HCT116 (cell line): ENCODE data around the gene PML. TPM values are rescaled to one million over a fixed set of nuclear protein-coding genes. Genes with fewer than 3 reads are reported as not detected.
"Not testable (repeated sequence)": the region's sequence is repeated elsewhere in the genome, so short reads cannot be mapped to it uniquely, and the experiment has no call there.

ENCODE experiments used
- ATAC-seq: fragments of 200-7000 bp; cut with Tn5 transposase; 2 replicates; pipeline ENCODE4 v1.9.1; 2020; ENCODE audit warnings: mild to moderate bottlenecking, moderate library complexity
- BruUV-seq: library from RNA; stranded (reverse); fragments of 400-500 nt; replicated peaks from 2 replicates; lab custom pipeline; 2021; lab: Mats Ljungman, UMichigan
- CTCF ChIA-PET: fragments of 300-600 bp; sonication (Branson Sonifier 250); formaldehyde crosslinking; loops from one replicate; lab custom pipeline; 2021; ENCODE audit warnings: antibody characterized with exemption; lab: Charles Lee
- POLR2A ChIA-PET: fragments of 300-600, 350-600 bp; sonication (Branson Sonifier 250); formaldehyde crosslinking; loops from one replicate; lab custom pipeline; 2021; ENCODE audit warnings: antibody characterized with exemption; lab: Charles Lee
- RAD21 ChIA-PET, 2 experiments: fragments of 300-600 bp; sonication (Branson Sonifier 250); formaldehyde crosslinking; loops; one replicate each; lab custom pipeline; 2023; ENCODE audit warnings: low total read pairs in 2 of 2; ENCODE audit not compliant: uncharacterized antibody in 2 of 2, unreplicated experiment in 2 of 2, low non-redundant PET in 1 of 2; lab: Charles Lee
- DNase-seq: peaks from one replicate; pipeline ENCODE4 v3.0.0-alpha.2; 2010; ENCODE audit warnings: low read depth, low spot score
- H2AFZ ChIP-seq: fragments of 200-600 bp; shearing (Covaris generic), sonication (generic); 2 replicates; pipeline ENCODE4 v1.6.1; 2017; ENCODE audit warnings: low read depth, mixed run types, mixed read lengths, antibody characterized with exemption, low read length; ENCODE audit not compliant: poor library complexity, severe bottlenecking
- H3K27ac ChIP-seq: 2 replicates; pipeline ENCODE4 v1.5.1; 2012; ENCODE audit warnings: low read depth, low read length
- H3K27me3 ChIP-seq: fragments of 200-600 bp; sonication (generic); 2 replicates; pipeline ENCODE4 v1.6.1; 2016; ENCODE audit warnings: mixed run types, low read length, mixed read lengths; ENCODE audit not compliant: insufficient read depth
- H3K36me3 ChIP-seq, 2 experiments: fragments of 200-500 bp in 1 of 2; fragments of 200-600 bp in 1 of 2; sonication (Bioruptor generic) in 1 of 2; sonication (generic) in 1 of 2; 2 replicates each; pipeline versions ENCODE4 v1.5.1 to v1.6.1; 2014 to 2016; ENCODE audit warnings: low read length in 2 of 2, inconsistent platforms in 1 of 2, mixed read lengths in 1 of 2, mixed run types in 1 of 2; ENCODE audit not compliant: insufficient read depth in 2 of 2, control insufficient read depth in 1 of 2
- H3K4me1 ChIP-seq, 2 experiments: fragments of 200-600 bp in 1 of 2; sonication (generic) in 1 of 2; 2 replicates each; pipeline versions ENCODE4 v1.5.1 to v1.6.1; 2012 to 2017; ENCODE audit warnings: low read length in 2 of 2, inconsistent platforms in 1 of 2, mild to moderate bottlenecking in 1 of 2, mixed read lengths in 1 of 2, mixed run types in 1 of 2, moderate library complexity in 1 of 2; ENCODE audit not compliant: insufficient read depth in 2 of 2, control insufficient read depth in 1 of 2
- H3K4me2 ChIP-seq: fragments of 200-600 bp; sonication (generic); 2 replicates; pipeline ENCODE4 v1.6.1; 2017; ENCODE audit warnings: mixed run types, low read length, mixed read lengths
- H3K4me3 ChIP-seq, 2 experiments: fragments of 200-600 bp in 1 of 2; sonication (generic) in 1 of 2; replicated peaks in 1 of 2; 2 replicates each; pipeline ENCODE4 v1.5.1; 2011 to 2016; ENCODE audit warnings: low read length in 2 of 2, control low read depth in 1 of 2, low read depth in 1 of 2, mild to moderate bottlenecking in 1 of 2, mixed read lengths in 1 of 2, mixed run types in 1 of 2
- H3K79me2 ChIP-seq: fragments of 200-600 bp; sonication (generic); 2 replicates; pipeline ENCODE4 v1.6.1; 2017; ENCODE audit warnings: mild to moderate bottlenecking, mixed run types, low read length, moderate library complexity, mixed read lengths; ENCODE audit not compliant: insufficient read depth
- H3K9ac ChIP-seq: fragments of 200-600 bp; sonication (generic); 2 replicates; pipeline ENCODE4 v1.6.1; 2016; ENCODE audit warnings: low read length, mixed read lengths
- H3K9me2 ChIP-seq: fragments of 200-600 bp; sonication (generic), shearing (Covaris generic); 2 replicates; pipeline ENCODE4 v1.6.1; 2017; ENCODE audit warnings: mixed run types, mild to moderate bottlenecking, moderate library complexity; ENCODE audit not compliant: insufficient read depth
- H3K9me3 ChIP-seq, 2 experiments: fragments of 200-500 bp in 1 of 2; fragments of 200-600 bp in 1 of 2; sonication (Bioruptor generic) in 1 of 2; sonication (generic) in 1 of 2; 2 replicates each; pipeline ENCODE4 v1.6.1; 2014 to 2017; ENCODE audit warnings: low read length in 2 of 2, mixed read lengths in 2 of 2, inconsistent platforms in 1 of 2, low read depth in 1 of 2, mild to moderate bottlenecking in 1 of 2, mixed run types in 1 of 2, moderate library complexity in 1 of 2; ENCODE audit not compliant: control insufficient read depth in 1 of 2, insufficient read depth in 1 of 2
- H4K20me1 ChIP-seq: fragments of 200-600 bp; sonication (generic), shearing (Covaris generic); 2 replicates; pipeline ENCODE4 v1.6.1; 2017; ENCODE audit warnings: mixed run types, mild to moderate bottlenecking, moderate library complexity; ENCODE audit not compliant: insufficient read depth
- CTCF ChIP-seq, 3 experiments: fragments of 200-600 bp in 1 of 3; sonication (generic) in 1 of 3; IDR thresholded peaks in 2 of 3; conservative IDR thresholded peaks in 1 of 3; 2 replicates each; pipeline ENCODE4 v1.5.1; 2012 to 2017; ENCODE audit warnings: low read depth in 2 of 3, low read length in 2 of 3, antibody characterized with exemption in 1 of 3, borderline replicate concordance in 1 of 3, control low read depth in 1 of 3, mild to moderate bottlenecking in 1 of 3, mixed read lengths in 1 of 3, mixed run types in 1 of 3, moderate library complexity in 1 of 3; ENCODE audit not compliant: insufficient read depth in 1 of 3
- intact Hi-C: fragments of 100-400 bp; cut with micrococcal nuclease; formaldehyde crosslinking; loops from 2 replicates; pipeline ENCODE4 v1.10.0; 2022
- total RNA-seq: library from RNA; stranded (reverse); gene quantifications from one replicate; pipeline ENCODE4 v1.2.1, GENCODE V29; 2021; ENCODE audit not compliant: unreplicated experiment

The PML gene
- total RNA-seq, 1 experiment from 2014 or later, result 28.1 TPM

GRCh38 chr15:74072614-74073337 is 78.3 kb downstream of the PML start:
- H3K36me3 ChIP-seq, H3K4me2 ChIP-seq, H3K9me2 ChIP-seq, H4K20me1 ChIP-seq, H3K9me3 ChIP-seq, H3K9ac ChIP-seq, ATAC-seq: not testable (repeated sequence)
- TF ChIP-seq CTCF (IDR thresholded peaks at IDR 0.05 in 2 of 3, conservative IDR thresholded peaks at IDR 0.05 in 1 of 3; ENCODE audit: borderline replicate concordance in 1 of 3, insufficient read depth in 1 of 3, low read depth in 2 of 3, low read length in 2 of 3), result peak; percentile 18 to 29 (median 21); a peak in 5 of 6 replicates
- TF ChIP-seq, all 23 proteins: peak for 1; not testable (repeated sequence) for 22
- H3K4me3 ChIP-seq, H3K27me3 ChIP-seq, BruUV-seq, RAD21 ChIA-PET, intact Hi-C loops, H3K79me2 ChIP-seq, CTCF ChIA-PET, H2AFZ ChIP-seq, DNase-seq, H3K4me1 ChIP-seq, POLR2A ChIA-PET, H3K27ac ChIP-seq: not testable (repeated sequence)

DNA sequence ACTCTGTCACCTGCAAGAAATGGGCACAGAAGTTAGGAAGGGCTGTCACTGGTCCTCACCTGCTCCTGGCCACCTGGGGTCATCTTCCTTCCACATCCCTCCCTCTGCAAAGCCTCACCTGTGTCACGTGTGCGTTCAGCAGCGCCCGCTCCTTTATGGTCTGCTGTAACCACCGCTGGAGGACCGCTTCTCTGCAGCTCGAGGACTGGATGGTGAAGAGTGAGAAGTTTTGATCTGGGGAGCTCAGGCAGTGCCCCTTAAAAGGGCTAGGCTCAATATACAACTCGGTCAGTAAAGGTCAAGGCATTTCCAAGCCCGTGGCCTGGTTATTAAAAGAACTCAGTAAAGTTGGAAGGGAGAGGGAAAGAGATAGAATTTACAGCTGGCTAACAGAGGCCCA is 81.3 kb downstream of the PML start:
- H3K27ac ChIP-seq, H3K27me3 ChIP-seq, POLR2A ChIA-PET, ATAC-seq, H4K20me1 ChIP-seq, H2AFZ ChIP-seq, H3K4me3 ChIP-seq, H3K4me2 ChIP-seq, H3K79me2 ChIP-seq, H3K4me1 ChIP-seq, CTCF ChIA-PET, H3K9ac ChIP-seq, DNase-seq, H3K9me2 ChIP-seq, H3K9me3 ChIP-seq, RAD21 ChIA-PET, intact Hi-C loops, BruUV-seq, H3K36me3 ChIP-seq: not testable (repeated sequence)

- H4K20me1 ChIP-seq, H3K79me2 ChIP-seq, H3K9me2 ChIP-seq, H3K27me3 ChIP-seq, H3K4me1 ChIP-seq, POLR2A ChIA-PET, H3K36me3 ChIP-seq, BruUV-seq, CTCF ChIA-PET, H2AFZ ChIP-seq, RAD21 ChIA-PET, H3K9me3 ChIP-seq, DNase-seq, H3K4me2 ChIP-seq, H3K9ac ChIP-seq, intact Hi-C loops, H3K4me3 ChIP-seq, H3K27ac ChIP-seq, ATAC-seq: not testable (repeated sequence)
These were observed 87.9 kb downstream of the PML start, which contains the start of gene GOLGA6A for GRCh38 chr15:74082450-74082849. Gene GOLGA6A (minus strand): TSS chr15:74082550. CDS start chr15:74082509, 41 bp downstream.

DNA sequence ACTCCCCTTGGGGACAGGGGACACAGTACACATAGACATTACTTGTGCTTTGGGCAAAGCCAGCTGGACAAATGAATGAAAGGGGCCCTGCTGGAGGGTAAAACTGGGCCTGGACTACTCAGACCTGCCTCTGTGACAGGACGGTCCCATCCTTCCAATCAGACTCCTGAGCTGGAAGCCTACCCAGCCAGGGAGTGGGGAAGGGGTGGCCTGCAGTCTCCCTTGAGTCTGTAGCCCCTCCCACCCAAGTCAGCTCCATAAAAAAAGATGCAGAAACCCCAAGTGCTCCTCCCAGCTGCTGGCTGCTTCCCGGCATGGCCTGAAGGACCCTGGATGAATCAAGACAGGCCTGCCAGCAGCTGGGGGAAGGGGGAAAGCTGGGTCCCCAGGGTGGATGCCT is 100.1 kb downstream of the PML start:
- H3K4me3 ChIP-seq, H3K4me1 ChIP-seq, H3K79me2 ChIP-seq, H3K36me3 ChIP-seq, POLR2A ChIA-PET, H3K9me2 ChIP-seq, H3K27ac ChIP-seq, H3K27me3 ChIP-seq, ATAC-seq, H4K20me1 ChIP-seq, intact Hi-C loops, H3K9me3 ChIP-seq, CTCF ChIA-PET, H2AFZ ChIP-seq, H3K9ac ChIP-seq, BruUV-seq, H3K4me2 ChIP-seq, DNase-seq, RAD21 ChIA-PET: not testable (repeated sequence)
